ENCODE data around the gene TAB2. TPM values are rescaled to one million over a fixed set of nuclear protein-coding genes. Genes with fewer than 3 reads are reported as not detected.

Gene TAB2
- total and polyA plus RNA-seq, 2 donors (not counting 1 experiment from before 2014, with no cell fraction given) = 31.6 to 88.5 TPM

- Mint-ChIP-seq H3K27ac (no peak overlapping the region), H3K9me3 (ENCODE audit: insufficient read depth) (peaks cover 2% of the 10 kb centered on the region), H3K4me3 (no peak overlapping the region), H3K27me3 (no peaks in the 10 kb centered on the region), H3K4me1 (peaks cover 51% of the 10 kb centered on the region)
- intact Hi-C loops (cut with micrococcal nuclease) = no loop called here
- POLR2A ChIA-PET = no interaction called here
- Histone ChIP-seq H3K36me3 (replicated peaks in 1 of 2; ENCODE audit: control extremely low read depth in 1 of 2, control insufficient read depth in 1 of 2, extremely low read depth in 1 of 2, insufficient read depth in 2 of 2, low read length in 1 of 2) (peaks cover 3 to 4% of the 10 kb centered on the region in 2 experiments), H3K9ac (ENCODE audit: low read length) (no peak overlapping the region), H2AFZ (ENCODE audit: insufficient read depth, low read depth, low read length, poor library complexity, severe bottlenecking) (no peak overlapping the region), H3K9me3 (ENCODE audit: control extremely low read depth in 1 of 3, control insufficient read depth in 2 of 3, insufficient read depth in 1 of 3, low read length in 2 of 3) (peaks cover 0 to 10% (median 0%) of the 10 kb centered on the region in 3 donors), H3K27ac (ENCODE audit: low read length in 2 of 2) (no peak overlapping the region), H3K4me3 (ENCODE audit: control extremely low read depth in 1 of 5, extremely low read depth in 1 of 5, insufficient read depth in 1 of 5, low read depth in 2 of 5, low read length in 4 of 5) (no peak overlapping the region), H3K4me1 (ENCODE audit: control insufficient read depth in 2 of 2, insufficient read depth in 2 of 2, low read length in 2 of 2) (peaks cover 16 to 31% of the 10 kb centered on the region in 2 donors), H3K27me3 (replicated peaks in 1 of 4; ENCODE audit: control extremely low read depth in 1 of 4, control insufficient read depth in 3 of 4, insufficient read depth in 4 of 4, low read length in 3 of 4) (no peaks in the 10 kb centered on the region), H3K79me2 (ENCODE audit: control insufficient read depth, insufficient read depth, low read length) (peaks cover 99% of the 10 kb centered on the region), H4K20me1 (ENCODE audit: control insufficient read depth, insufficient read depth, low read length, poor library complexity, severe bottlenecking) (peaks cover 66% of the 10 kb centered on the region), H3K4me2 (replicated peaks; ENCODE audit: low read depth, low read length, poor library complexity, severe bottlenecking) (no peak overlapping the region)
- WGBS (ENCODE audit: insufficient coverage) = 100% methylated on average over 3 of the region's 5 CpGs
- TF ChIP-seq CTCF (IDR thresholded peaks at IDR 0.05) (no peak), EZH2 (IDR thresholded peaks at IDR 0.05; ENCODE audit: borderline replicate concordance, insufficient read depth, low read depth, low read length, poor library complexity, severe bottlenecking) (no peak)
- no peak for ATAC-seq (ENCODE audit: low read depth)
- CTCF ChIA-PET = interaction anchor here (1.0 to 1.3 kb wide), 2 partner anchors 70 to 172 kb away, joined by 3 to 5 read pairs; no protein-coding TSS in a partner anchor
- DNase-seq = no peak
Measured at GRCh38 chr6:149362289-149362688, 44.8 kb downstream of the TAB2 start.

- Histone ChIP-seq H3K4me2 (replicated peaks; ENCODE audit: low read depth, low read length, poor library complexity, severe bottlenecking) (no peak overlapping the region), H4K20me1 (ENCODE audit: control insufficient read depth, insufficient read depth, low read length, poor library complexity, severe bottlenecking) (peaks cover 69% of the 10 kb centered on the region), H3K79me2 (ENCODE audit: control insufficient read depth, insufficient read depth, low read length) (peaks cover 99% of the 10 kb centered on the region), H3K36me3 (replicated peaks in 1 of 2; ENCODE audit: control extremely low read depth in 1 of 2, control insufficient read depth in 1 of 2, extremely low read depth in 1 of 2, insufficient read depth in 2 of 2, low read length in 1 of 2) (peaks cover 3 to 5% of the 10 kb centered on the region in 2 experiments), H3K9ac (ENCODE audit: low read length) (no peak overlapping the region), H2AFZ (ENCODE audit: insufficient read depth, low read depth, low read length, poor library complexity, severe bottlenecking) (no peak overlapping the region), H3K4me1 (ENCODE audit: control insufficient read depth in 2 of 2, insufficient read depth in 2 of 2, low read length in 2 of 2) (peaks cover 16 to 35% of the 10 kb centered on the region in 2 donors), H3K4me3 (ENCODE audit: control extremely low read depth in 1 of 5, extremely low read depth in 1 of 5, insufficient read depth in 1 of 5, low read depth in 2 of 5, low read length in 4 of 5) (no peak overlapping the region), H3K9me3 (ENCODE audit: control extremely low read depth in 1 of 3, control insufficient read depth in 2 of 3, insufficient read depth in 1 of 3, low read length in 2 of 3) (peaks cover 0 to 10% (median 0%) of the 10 kb centered on the region in 3 donors), H3K27me3 (replicated peaks in 1 of 4; ENCODE audit: control extremely low read depth in 1 of 4, control insufficient read depth in 3 of 4, insufficient read depth in 4 of 4, low read length in 3 of 4) (no peaks in the 10 kb centered on the region), H3K27ac (ENCODE audit: low read length in 2 of 2) (no peak overlapping the region)
- CTCF ChIA-PET = interaction anchor here (1.0 to 1.3 kb wide), 2 partner anchors 69 to 173 kb away, joined by 3 to 5 read pairs; no protein-coding TSS in a partner anchor
- intact Hi-C loops (cut with micrococcal nuclease) = no loop called here
- WGBS (ENCODE audit: insufficient coverage) = no CpG with 5 or more reads among the region's 1 CpG
- peaks cover 47% of the 10 kb centered on the region for H3K4me1 Mint-ChIP-seq
- peaks cover 2% of the 10 kb centered on the region for H3K9me3 Mint-ChIP-seq (ENCODE audit: insufficient read depth)
- ATAC-seq (ENCODE audit: low read depth) (no peak), DNase-seq (no peak)
- POLR2A ChIA-PET = no interaction called here
- no peak for TF ChIP-seq CTCF (IDR thresholded peaks at IDR 0.05)
- no peak for TF ChIP-seq EZH2 (IDR thresholded peaks at IDR 0.05; ENCODE audit: borderline replicate concordance, insufficient read depth, low read depth, low read length, poor library complexity, severe bottlenecking)
- no peaks in the 10 kb centered on the region for H3K27me3 Mint-ChIP-seq
- H3K4me3 Mint-ChIP-seq = no peak overlapping the region
- H3K27ac Mint-ChIP-seq = no peak overlapping the region
Measured at GRCh38 chr6:149363154-149363553, 45.6 kb downstream of the TAB2 start.
